GM10847 (cell line): ENCODE results near the gene HOGA1.

Source experiments
- POLR2A ChIP-seq: IDR thresholded peaks from 2 replicates; pipeline ENCODE4 v1.6.1; 2011; ENCODE audit not compliant: insufficient read length; ENCODE audit errors: extremely low read depth

HOGA1 gene

DNA sequence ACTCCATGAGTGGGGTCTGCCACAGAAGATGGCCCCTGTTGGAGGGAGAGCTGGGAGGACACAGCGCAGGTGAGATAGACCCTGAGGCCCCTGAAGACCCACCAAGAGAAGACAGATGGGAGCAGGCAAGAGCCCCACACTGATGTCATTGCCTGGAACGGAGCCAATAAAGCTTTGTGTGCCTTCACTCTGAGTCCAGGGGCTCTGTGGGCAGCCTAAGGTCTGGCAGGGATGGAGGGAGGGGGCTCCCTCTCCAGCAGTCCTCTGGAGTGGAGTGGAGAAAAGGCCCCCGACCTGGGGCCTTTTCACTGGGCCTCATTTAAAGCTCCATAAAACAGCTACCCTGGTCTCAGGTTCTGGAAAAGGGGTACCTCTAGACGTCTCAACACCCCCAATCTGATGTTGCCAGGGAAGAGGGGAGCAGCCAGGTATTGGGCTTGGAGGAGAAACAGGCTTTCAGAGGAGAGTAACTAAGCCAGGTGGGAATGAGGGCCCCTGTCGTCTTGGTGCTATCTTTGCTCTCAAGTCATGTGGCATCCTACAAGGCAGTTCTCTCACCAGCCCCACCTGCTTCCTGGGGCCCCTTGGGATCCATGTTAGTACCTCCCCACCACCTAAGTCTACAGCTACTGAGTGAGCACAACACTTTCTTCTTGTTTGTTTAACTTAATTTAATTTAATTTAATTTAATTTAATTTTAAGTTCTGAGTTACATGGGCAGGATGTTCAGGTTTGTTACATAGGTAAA lies 6.7 kb downstream of the HOGA1 start:
- TF ChIP-seq POLR2A, result no peak

DNA sequence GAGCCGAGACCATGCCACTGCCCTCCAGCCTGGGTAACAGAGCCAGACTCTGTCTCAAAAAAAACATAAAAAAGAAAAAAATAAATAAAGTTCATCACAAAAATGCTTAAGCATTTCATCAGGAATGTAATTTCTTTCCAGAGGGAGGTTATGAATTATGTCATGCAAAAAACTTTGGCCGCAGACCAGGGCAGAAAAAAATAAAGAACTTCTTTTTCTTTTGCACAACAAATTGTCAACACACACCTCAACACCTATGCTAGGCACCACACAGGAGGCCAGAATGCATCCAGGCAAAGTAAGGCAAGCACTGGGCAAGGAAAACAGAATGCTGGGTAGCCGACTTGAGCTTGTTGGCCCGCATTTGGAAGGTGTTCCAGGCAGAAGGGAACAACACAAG lies 9.2 kb downstream of the HOGA1 start:
- no peak for TF ChIP-seq POLR2A

DNA sequence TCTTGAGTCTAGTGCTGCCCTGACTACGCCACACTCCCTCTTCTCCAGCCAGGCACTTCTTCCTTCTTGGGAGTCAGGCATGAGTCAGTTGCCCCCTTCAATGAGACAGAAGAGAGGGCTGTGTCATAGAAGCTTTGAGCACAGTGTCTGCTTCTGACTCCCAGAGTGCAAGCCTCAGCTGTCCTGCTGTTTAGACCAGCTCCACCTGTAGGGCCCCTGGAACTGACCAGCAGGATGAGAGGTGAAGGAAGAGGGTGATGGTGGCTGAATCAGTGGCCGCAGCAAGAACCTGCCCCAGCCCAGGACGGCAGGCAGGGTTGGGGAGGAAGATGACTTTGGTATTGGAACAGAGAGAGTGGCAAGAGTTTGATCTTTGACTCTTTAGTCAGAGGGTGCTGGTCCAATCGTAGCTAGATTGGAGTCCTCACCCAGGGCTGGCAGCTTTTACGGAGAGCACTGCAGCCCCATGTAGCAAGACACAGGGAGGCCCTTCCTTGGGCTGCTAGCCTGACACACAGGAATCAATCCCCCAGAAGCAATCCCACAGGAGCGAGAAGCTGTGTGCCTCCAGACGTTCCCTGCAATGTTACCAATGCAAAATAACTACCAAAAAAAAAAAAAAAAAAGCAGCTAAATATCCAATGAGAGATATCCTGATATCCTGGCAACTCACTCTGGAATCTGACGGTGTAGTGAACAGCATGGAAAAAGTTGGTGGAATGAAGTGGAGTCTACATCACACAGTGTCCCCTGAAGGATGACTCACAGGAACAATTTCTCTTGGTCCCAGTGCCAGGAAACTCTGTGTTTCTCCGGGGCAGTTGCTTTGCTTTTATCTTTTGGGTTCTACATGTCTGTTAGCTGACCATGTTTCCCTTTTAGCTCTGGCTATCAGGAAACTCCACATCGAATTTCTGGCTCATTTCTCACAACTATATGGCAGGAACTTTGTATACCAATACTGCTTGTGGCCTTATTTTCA lies 12.2 kb downstream of the HOGA1 start:
- TF ChIP-seq POLR2A, result no peak

GRCh38 chr10:97597778-97598177 lies 13.6 kb downstream of the HOGA1 start:
- no peak for TF ChIP-seq POLR2A

GRCh38 chr10:97598407-97599271 lies 14.4 kb downstream of the HOGA1 start:
- no peak for TF ChIP-seq POLR2A

DNA sequence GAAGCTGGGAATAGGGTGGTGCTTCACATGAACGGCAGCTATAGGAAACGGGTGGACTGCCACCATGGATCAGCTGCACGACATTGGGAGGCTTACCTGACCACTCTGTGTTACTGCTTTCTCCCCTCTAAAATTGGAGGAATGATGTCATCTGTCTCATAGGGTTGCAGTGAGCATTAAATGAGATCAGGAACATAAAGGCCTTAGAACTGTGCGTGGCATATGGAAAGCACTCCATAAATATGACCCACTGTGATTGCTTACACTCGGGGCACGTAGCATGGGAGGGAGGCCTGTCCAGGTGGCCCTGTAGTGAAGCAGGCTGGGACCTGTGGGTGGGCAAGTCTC lies 15.1 kb downstream of the HOGA1 start:
- TF ChIP-seq POLR2A, result no peak

DNA sequence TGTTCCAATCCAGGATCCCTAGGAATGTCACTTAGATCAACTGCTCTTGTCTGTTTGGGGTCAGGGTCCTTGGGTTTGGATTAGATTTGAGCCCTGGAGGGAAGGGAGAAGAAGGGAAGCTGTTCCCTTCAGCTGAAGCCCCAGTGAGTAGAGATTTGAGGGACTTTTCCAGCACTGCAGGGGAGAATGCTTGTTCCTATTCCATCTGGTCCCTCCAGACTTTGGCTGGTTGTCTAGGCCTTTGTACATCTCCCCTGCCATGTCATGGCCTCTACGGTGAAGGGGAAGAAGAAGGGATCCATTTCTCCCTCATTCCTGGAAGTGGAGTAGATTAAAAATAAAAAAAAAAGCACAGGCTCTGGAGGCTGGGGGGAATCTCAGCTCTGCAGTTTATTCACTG lies 16.4 kb downstream of the HOGA1 start:
- TF ChIP-seq POLR2A, result no peak

DNA sequence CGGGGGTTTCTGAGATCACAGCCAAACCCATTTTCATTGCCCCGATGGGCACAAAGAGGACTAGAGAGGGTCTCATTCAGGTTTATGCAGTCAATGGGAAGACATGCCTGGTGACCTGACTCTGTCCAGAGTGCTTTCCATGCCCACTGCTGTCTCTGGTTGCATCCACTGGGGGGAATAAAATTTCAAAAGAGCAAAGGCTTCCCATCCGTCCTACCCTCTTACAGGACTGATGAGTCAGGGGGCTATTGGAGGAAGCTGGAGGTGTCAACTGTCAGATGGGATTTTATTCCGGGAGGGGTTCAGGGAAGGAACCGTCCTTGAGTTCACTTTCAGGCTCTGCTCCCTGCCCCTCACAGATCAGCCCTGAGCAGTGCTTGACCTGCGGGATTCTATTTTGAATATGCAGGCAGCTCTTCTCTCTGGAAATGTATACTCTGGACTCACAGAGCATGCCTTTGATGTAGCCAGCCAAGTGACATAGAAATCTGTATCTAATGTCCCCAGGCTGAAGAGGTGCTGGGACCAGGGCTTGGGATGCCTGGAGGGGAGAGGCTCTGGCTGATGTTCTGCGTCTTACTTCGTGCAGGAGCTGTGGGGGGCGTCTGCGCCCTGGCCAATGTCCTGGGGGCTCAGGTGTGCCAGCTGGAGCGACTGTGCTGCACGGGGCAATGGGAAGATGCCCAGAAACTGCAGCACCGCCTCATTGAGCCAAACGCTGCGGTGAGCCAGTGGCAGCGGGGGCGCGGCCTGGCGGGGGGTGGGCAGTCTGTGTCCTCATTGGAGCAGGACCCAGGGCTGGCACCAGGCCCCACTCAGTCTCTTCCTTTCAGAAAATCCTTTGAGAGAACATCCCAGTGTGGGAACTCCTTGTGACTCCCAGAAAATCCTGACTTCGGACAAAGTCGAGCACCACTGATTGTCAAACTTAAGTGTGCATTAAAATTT lies 17.4 kb downstream of the HOGA1 start:
- no peak for TF ChIP-seq POLR2A

- no peak for TF ChIP-seq POLR2A
Observed at GRCh38 chr10:97607095-97607636, 23.0 kb downstream of the HOGA1 start.

DNA sequence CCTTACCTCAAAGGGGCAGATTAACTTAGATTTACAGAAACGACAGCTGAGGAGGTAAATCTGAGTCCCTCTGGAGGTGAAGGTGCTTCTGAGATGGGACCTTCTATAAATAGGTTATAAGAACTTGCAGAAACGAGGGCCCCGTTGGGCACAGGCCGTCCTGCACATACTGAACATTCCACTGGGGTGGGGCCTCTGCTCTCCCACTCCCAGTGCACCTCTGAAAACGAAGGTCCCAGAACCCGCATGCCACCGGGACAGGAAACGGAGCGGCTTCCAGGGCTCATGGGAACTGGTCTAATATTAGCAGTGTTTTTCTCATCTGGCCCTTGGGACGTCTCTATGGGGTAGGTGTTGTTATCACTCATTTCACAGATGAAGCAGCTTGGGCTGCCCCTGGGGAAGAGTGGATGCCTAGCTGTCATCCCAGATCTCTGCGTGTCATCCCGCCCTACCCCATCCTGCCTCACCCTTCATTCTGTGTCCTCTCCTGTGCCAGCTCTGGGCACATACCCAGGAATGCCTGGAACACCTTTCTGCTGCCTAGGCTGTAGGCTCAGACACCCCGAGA lies 24.9 kb downstream of the HOGA1 start:
- TF ChIP-seq POLR2A, result no peak

DNA sequence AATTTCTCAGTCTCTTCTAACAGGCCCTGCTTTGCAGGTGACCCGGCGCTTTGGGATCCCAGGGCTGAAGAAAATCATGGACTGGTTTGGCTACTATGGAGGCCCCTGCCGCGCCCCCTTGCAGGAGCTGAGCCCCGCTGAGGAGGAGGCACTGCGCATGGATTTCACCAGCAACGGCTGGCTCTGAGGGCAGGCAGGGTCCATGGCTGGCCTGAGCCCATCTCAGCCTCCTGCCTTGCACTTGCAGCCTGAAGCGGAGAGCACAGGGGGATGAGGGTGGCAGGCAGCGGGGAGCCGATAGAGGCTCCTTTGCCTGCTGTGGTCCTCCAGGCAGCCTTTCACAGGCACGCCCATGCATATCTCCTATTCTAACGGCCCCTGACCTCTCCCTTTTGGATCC lies 27.3 kb downstream of the HOGA1 start:
- TF ChIP-seq POLR2A, result no peak

DNA sequence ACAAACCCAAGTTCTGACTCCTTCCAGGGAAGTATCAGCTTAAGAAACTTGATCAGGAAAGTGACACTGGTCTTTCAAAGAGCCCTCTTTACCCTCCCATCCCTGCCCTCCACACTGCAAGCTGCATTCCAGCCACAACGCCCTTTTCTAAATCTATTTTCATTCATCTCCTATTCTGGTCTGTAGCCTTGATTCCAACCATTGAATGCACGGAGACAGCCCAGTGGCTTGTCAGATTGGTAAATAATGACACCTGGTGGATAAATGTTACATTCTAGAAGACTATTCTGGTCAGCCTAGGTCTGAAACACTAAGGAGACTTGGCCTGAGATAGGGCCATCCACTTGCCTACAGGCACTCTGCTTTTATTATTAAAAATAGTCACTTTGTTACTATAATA lies 28.2 kb downstream of the HOGA1 start:
- TF ChIP-seq POLR2A, result no peak

DNA sequence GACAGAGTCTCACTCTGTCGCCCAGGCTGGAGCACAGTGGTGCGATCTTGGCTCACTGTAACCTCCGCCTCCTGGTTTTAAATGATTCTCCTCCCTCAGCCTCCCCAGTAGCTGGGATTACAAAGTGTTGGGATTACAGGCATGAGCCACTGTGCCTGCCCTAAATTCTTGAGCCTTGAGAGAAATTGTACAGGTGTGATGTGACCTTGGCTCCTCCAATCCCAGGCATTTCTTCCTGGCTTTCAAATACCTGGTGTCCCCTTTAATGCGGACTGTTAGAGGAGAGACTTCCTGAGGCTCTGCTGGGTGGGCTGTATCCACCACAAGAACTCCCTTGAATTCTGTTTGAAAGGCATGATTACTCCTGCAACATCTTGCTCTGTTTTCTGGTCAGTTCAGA lies 34.1 kb downstream of the HOGA1 start:
- no peak for TF ChIP-seq POLR2A

DNA sequence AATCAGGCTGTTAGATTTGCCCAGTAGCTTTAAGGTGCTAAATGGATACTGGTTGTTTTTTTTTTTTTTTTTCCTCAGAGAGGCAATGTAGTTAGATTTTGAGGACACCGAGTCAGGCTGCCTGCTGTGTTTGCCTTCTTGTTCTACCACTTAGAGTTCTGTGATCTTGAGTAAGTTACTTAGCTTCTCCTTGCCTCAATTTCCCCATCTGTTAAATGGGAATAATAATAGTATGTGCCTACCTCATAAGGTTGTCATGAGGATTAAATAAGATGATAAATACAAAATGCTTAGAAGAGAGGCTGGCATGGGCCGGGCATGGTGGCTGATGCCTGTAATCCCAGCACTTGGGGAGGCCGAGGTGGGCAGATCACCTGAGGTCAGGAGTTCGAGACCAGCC lies 34.5 kb downstream of the HOGA1 start:
- TF ChIP-seq POLR2A, result no peak
